D341Med (cell line): ENCODE data around the gene MCM10.

ENCODE experiments used
- DNase-seq: peaks from one replicate; pipeline ENCODE4 v3.0.0; 2012; ENCODE audit warnings: low spot score

The MCM10 gene

GRCh38 chr10:13165177-13165576 is 3.8 kb downstream of the MCM10 start:
- no peak for DNase-seq

- DNase-seq: no peak
Measured at GRCh38 chr10:13167568-13167967, 6.2 kb downstream of the MCM10 start.

- no peak for DNase-seq
Measured at GRCh38 chr10:13168781-13169180, 7.4 kb downstream of the MCM10 start.

DNA sequence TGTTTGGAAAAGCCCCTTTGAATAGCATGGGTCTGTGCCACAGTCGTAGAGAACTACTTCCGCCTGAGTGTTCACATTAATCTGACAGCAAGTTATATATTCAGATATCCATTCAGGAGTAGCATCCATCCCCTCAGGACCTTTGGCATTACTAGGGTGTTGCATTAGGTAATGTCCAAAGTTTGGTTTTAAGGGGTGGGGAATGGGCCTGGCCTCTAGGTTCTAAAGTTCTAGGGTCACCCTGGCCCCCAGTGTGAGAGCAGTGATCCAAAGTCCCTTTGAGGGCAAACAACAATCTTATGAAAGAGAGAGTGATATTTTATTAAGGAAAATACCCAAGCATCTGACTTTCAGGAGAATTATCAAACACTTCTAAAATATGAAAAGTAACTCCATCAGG is 12.3 kb downstream of the MCM10 start:
- no peak for DNase-seq

- no peak for DNase-seq
Measured at GRCh38 chr10:13180788-13181187, 19.4 kb downstream of the MCM10 start.

DNA sequence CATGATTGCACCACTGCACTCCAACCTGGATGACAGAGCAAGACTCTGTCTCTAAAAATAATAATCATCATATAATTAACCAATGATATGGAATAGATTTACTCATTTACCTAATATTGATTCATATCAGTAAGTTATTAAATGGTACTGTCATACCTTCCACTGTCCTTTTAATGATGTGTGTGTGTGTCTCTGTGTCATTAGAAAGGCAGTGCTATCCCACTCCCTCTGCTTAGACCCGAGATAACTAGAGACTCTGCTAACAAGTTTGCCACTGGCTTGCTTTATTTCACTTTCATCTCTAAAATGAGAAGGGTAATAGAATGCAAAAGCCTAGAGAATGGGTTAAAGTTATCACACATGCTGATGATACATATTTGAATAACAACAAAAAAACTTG is 21.1 kb downstream of the MCM10 start:
- DNase-seq: no peak

DNA sequence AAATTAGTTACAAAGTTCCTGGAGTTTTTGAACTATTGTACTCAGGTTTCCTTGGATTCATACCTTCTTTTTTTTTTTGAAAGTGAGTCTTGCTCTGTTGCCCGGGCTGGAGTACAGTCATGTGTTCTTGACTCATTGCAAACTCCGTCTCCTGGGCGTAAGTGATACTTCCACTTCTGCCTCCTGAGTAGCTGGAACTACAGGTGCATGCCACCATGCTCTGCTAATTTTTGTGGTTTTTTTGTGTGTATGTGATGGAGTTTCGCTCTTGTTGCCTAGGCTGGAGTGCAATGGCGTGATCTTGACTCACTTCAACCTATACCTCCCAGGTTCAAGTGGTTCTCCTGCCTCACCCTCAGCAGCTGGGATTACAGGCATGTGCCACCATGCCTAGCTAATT is 22.3 kb downstream of the MCM10 start:
- no peak for DNase-seq

DNA sequence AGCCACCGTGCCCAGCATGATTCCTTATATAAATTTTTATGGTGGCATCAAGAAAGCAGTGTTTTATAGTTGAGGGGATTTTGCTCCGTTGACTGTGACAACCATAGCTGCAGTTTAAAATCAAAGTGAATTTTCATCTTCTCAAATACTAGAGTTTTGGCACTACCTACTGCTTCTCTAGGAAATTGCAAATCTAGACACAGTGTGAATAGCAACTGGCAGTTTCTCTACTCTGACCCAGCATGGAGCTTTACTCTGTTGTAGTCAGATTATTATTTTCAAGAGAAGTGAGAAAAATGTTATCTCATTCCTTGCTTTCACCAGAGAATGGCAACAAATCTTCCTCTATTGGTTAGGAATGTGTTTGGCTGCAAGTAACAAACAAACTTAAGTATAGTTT is 22.9 kb downstream of the MCM10 start:
- DNase-seq: no peak

- DNase-seq: no peak
Measured at GRCh38 chr10:13184730-13185514, 23.6 kb downstream of the MCM10 start.

DNA sequence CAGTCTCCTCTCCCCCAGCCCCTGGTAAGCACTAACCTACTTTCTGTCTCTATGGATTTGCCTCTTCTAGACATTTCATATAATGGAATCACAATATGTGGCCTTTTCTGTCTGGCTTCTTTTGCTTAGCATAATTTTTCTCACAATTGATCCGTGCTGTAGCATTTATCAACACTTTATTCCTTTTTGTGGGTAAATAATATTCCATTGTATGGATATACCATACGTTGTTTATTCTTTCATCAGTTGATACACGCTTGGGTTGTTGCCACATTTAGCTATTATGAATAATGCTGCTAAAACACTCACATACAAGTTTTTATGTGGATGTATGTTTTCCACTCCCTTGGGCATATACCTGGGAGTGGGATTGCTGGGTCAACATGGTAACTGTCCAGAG is 25.8 kb downstream of the MCM10 start:
- no peak for DNase-seq

- no peak for DNase-seq
Measured at GRCh38 chr10:13188593-13188992, 27.2 kb downstream of the MCM10 start.

GRCh38 chr10:13189961-13190360 is 28.6 kb downstream of the MCM10 start:
- DNase-seq: no peak

GRCh38 chr10:13190816-13191215 is 29.5 kb downstream of the MCM10 start:
- no peak for DNase-seq

GRCh38 chr10:13191362-13191761 is 30.0 kb downstream of the MCM10 start:
- no peak for DNase-seq

- no peak for DNase-seq
Measured at GRCh38 chr10:13193637-13194036, 32.3 kb downstream of the MCM10 start.

DNA sequence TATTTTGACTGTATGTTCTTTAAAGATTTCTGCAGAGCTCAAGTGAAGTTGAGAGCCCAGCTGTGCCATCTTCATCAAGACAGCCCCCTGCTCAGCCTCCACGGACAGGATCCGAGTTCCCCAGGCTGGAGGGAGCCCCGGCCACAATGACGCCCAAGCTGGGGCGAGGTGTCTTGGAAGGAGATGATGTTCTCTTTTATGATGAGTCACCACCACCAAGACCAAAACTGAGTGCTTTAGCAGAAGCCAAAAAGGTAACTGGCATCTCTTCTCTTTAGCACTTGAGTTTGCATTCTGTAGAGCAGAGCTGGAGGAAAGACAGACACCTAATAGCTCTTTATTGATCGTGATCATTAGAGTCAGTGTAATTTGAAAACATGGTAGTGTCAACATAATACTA is 33.7 kb downstream of the MCM10 start:
- DNase-seq: no peak

- no peak for DNase-seq
Measured at GRCh38 chr10:13201132-13201531, 39.8 kb downstream of the MCM10 start.

- DNase-seq: no peak
Measured at GRCh38 chr10:13206091-13206490, 44.7 kb downstream of the MCM10 start.

- no peak for DNase-seq
Measured at GRCh38 chr10:13206546-13207443, 45.4 kb downstream of the MCM10 start.

DNA sequence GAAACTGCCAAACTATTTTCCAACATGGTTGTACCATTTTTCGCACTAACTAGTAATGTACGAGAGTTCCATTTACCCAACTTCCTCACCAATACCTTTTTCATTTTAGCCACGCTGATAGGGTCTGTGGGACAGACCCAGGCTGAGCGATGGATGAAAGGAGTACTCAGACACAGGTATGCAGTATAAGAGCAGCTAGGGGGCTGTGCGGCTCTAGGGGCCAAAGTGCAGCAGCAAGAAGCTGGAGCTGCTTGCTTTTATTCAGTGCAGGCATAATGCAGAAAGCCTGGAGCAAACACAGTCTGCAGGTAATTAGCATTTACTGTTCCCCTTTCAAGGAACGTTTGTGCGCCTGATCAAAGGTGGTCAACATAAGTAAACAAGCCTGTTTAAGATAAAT is 51.8 kb downstream of the MCM10 start:
- DNase-seq: no peak

- no peak for DNase-seq
Measured at GRCh38 chr10:13218878-13219277, 57.5 kb downstream of the MCM10 start.

DNA sequence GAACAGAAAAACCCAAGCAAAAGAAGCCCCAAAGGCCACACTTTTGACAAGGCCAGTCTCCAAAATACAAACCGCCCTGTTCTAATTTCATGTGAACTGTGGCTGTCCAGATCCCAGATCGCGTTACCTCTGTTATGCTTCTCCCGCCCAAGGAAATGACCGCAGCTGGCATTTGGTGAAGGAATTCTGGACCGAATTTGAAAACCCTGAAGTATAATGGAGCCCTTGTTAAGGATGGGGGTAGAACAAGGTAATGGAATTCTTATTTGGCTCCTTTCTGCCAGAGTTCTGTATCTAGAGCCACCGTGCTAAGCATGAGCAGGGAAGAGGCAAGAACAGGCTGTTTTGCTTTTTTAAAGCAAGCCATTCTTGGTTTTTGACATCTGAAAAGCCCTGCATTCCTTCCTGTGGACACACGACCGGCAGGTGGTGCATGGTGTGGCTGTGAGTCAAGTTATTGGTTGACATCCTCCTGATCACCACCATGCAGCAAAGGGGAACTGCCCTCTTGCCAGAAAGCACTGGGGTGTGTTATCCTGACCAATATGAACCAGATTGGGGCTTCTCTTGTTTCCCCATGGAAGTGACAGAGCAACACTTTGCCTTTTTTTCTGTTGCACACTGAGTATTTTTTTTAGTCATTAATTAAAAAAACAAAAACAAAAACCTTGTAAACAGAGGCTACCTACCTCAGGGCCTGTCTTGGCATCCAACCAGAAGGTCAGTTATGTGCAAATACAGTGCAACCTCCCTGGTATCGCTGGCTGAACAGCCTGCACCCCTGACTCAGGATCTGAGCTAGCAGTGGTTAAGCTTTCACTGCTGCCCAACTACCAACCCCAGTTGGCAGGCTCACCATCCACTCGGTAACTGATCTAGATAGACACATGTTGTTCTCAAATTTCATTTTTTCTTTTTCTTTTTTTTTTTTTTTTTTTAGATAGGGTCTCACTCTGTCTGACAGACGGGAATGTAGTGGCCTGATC is 58.6 kb downstream of the MCM10 start:
- peak; percentile 32 for DNase-seq
